ENCODE results near the gene ASS1.

Gene ASS1

GRCh38 chr9:130537346-130538050 lies 92.7 kb downstream of the ASS1 start:
- DNase-seq, result peak; percentile 96

GRCh38 chr9:130539420-130540223 lies 94.9 kb downstream of the ASS1 start:
- DNase-seq, result no peak

GRCh38 chr9:130541533-130541932 lies 96.8 kb downstream of the ASS1 start:
- no peak for DNase-seq

GRCh38 chr9:130542038-130542437 lies 97.3 kb downstream of the ASS1 start:
- no peak for DNase-seq

GRCh38 chr9:130542457-130543228 lies 97.9 kb downstream of the ASS1 start:
- no peak for DNase-seq

GRCh38 chr9:130543368-130543767 lies 98.6 kb downstream of the ASS1 start:
- no peak for DNase-seq

DNA sequence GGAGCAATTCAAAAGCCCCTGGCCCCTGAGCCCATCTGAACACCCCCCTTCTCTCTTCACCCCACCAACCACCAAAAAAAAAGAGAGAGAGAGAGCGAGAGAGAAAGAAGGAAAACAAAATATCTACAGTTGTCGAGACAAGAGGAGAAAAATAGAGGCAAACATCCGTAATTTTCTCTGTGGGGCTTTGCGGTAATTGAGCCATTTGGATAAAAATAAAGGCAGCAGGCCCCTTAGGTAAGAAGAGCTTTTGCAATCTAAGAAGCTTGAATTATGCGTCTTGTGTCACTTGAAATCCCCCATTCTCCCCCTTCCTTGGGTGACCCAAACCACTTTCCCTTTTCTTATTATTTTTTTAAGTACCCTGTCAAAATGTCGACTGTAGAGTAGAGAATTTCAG lies 99.1 kb downstream of the ASS1 start:
- no peak for DNase-seq

- no peak for DNase-seq
These were observed 99.6 kb downstream of the ASS1 start for GRCh38 chr9:130544364-130544763.

GRCh38 chr9:130548103-130548502 lies 103.3 kb downstream of the ASS1 start:
- no peak for DNase-seq

DNA sequence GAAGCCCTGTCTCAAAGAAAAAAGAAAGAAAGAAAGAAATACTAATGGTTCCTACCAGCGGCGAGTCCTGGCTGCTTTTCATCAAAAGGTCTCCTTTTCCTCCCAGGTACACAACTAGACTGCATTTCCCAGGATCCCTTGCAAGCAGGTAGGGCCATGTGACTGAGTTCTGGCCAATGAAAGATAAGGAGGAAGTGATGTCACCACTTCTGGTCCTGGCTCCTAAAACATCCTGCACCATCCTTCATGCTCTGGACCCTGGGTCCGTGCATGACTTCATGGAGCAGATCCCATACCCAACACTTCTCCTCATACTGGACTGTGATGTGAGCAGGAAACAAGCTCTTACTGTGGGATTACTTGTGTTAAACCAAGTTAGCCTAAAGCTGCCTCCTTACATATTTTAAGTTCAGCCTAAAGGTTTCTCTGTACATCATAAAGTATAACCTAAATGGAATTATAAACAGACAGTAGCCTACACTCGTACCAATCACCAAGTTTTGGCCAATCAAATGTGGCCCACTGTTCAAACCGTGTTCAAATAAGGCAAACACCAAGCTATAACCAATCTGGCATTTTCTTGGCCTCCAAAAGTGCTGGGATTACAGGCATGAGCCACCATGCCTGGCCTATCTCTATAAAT lies 104.5 kb downstream of the ASS1 start:
- DNase-seq, result no peak

All from GDM1 (cell line).